ENCODE results near the gene SUCLA2.
A peak's percentile ranks its signal among the peaks of the same experiment; 100 is the strongest.
"Not testable (repeated sequence)": the region's sequence is repeated elsewhere in the genome, so short reads cannot be mapped to it uniquely, and the experiment has no call there.

Gene SUCLA2

GRCh38 chr13:48001114-48001881 is at the start of gene SUCLA2:
SUCLA2 (minus strand) TSS chr13:48001273; CDS start chr13:48001269, 4 bp downstream.
- DNase-seq (ENCODE audit: low read depth in 2 of 2): peak; percentile 92 to 94

DNA sequence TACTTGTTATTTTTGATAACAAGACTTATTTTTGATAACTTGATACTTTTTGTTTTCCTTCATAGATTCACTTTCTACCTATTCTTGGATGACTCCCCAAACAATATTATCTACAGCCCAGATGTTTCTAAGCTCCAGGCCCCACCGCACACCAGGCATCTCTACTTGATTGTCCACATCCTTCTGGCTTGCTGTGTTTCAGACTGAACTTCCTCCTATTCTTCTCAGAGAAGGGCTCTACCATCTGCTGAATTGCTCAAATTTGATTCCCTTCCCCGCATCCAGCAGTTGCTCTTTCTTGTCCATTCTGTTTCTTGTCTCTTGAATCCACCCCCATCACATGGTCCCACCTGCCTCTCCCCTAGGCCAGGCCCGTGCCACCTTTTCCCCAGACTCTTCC is 49.5 kb upstream of the SUCLA2 start:
- no peak for DNase-seq (ENCODE audit: low read depth in 2 of 2)

DNA sequence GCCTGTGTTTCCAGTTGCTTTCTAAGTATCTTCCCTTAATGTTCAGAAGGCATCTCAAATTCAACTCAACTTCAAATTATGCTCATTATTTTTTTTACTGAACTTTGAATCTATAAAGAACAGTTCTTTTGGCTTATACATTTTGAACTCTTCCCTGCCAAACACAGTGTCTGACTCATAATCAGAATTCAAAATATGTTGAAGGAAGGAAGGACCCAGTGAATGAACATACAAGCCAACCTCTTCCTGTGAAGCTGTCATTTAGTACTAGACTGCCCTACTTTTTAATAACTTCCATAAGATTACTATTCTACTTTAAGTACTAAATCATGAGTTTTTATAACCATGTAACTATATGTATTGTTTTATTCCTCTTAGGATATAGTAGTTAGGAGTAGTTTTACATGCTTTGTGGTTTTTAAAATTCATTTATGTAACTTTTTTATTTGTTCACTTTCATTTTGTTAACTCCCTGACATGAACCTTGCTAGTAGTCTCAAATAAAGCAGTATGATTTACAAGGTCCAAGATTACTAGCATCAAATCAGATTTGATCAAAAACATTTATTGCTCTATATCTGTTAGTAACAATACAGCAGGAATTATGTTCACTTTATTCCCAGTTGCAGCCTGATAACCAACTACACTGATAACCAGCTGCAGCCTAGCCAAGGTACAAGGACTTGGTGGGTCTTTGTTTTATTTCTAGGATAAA is 42.9 kb upstream of the SUCLA2 start:
- no peak for DNase-seq (ENCODE audit: low read depth in 2 of 2)

DNA sequence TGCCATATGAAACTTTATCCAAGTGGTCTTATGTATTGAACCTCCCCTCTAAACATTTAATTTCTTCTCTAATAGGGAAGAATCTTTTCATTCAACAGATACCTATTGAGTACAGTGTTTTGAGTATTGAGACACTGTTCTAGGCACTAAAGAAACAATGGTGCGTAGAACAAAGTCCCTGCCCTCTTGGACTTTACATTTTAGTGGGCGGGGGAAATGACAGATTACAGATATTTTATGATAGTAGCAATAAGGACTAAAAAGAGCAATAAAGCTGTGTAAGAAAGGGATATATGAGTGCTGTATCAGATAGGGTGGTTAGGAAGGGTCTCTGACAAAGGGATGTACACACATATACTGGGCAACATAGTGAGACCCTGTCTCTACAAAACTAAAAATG is 41.8 kb upstream of the SUCLA2 start:
- no peak for DNase-seq (ENCODE audit: low read depth in 2 of 2)

DNA sequence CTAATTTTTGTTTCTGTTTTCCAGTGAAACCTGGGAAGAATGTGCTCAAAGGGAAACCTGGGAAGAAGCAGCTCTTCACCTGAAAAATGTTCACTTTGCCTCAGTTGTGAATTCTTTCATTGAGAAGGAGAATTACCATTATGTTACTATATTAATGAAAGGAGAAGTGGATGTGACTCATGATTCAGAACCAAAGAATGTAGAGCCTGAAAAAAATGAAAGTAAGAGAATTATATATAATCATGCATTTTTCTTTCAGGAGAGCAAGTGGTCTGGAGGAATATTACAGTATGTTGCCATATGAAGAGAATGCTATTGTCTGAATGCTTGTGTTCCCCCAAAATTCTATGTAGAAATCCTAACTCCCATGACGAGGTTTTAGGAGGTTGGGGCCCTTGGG is 39.8 kb upstream of the SUCLA2 start:
- no peak for DNase-seq (ENCODE audit: low read depth in 2 of 2)

DNA sequence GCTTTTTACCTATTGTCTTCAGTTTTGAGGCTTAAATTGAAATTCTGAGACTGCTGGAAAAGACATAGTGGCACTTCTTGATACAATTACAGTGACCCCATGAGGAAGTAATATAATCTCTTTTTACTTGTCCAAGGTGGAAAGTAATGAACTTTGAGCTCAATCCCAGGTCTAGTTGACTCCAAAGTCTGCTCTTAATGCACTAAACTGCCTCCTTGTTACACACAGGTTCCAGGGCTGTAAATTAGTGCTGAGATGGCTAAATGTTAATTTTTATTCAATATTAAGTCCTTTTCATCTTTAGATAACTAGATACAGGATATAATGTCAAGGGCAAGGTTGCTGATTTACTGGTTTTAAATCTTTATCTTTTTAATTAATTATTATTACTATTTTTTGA is 39.0 kb upstream of the SUCLA2 start:
- no peak for DNase-seq (ENCODE audit: low read depth in 2 of 2)

DNA sequence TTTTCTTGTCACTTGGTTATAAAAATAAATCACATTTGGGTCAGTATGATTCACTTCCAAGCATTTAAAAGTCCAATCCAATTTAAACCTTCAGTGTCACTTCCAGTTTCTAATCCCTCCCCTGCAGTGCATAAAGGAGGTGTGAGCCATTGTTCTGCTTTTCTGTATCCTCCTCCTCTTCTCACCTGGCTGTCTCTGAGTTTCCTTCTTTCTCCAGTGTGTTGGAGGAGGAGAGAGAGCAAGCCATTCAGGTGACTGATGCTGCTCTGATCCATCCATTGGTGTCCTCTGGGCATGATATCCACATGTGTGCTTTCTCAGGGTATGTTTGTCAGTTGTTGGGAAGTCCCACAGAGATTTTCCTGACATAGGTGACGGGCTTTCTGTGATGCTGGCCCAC is 37.7 kb upstream of the SUCLA2 start:
- no peak for DNase-seq (ENCODE audit: low read depth in 2 of 2)

DNA sequence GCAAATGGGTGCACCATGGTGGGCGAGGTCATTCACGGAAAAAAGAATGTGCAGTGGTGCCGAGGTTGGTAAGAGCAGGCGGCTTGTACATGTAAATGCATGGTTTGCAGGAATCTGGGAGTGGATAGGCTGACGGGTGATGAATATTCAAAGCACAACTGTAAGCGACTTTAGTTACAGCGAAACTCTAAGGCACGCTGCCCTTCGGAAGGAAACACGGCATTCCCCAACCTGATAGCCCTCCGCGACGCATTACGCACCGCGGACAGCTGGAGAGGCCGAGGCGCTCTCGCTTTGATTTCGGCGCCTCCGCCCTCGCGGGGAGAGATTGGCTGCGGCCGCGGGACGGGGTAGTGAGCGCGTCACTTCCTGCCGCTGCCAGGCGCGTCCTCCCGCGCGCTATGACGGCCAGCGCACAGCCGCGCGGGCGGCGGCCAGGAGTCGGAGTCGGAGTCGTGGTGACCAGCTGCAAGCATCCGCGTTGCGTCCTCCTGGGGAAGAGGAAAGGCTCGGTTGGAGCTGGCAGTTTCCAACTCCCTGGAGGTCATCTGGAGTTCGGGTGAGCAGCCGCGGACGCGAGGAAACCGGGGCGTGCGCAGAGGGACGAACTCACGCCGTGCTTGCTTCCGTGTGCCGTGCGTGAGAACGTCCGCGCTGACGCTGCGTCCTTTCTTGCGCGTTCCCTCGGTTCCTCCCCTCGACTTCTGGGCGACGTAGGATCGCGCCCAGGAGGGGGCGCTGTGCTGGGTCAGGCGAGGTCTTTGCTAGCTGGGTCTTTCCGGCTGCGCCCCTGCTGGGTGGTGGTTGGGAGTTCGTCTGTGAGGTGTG is 36.5 kb upstream of the SUCLA2 start, which contains the start of gene NUDT15:
Gene NUDT15 (plus strand): TSS at position 381 of the 828 bp plus-strand sequence. CDS start 21 bp downstream, at position 402.
- peak; percentile 91 to 92 for DNase-seq (ENCODE audit: low read depth in 2 of 2)

- no peak for DNase-seq (ENCODE audit: low read depth in 2 of 2)
Observed at GRCh38 chr13:48029859-48030258, 28.8 kb upstream of the SUCLA2 start.

DNA sequence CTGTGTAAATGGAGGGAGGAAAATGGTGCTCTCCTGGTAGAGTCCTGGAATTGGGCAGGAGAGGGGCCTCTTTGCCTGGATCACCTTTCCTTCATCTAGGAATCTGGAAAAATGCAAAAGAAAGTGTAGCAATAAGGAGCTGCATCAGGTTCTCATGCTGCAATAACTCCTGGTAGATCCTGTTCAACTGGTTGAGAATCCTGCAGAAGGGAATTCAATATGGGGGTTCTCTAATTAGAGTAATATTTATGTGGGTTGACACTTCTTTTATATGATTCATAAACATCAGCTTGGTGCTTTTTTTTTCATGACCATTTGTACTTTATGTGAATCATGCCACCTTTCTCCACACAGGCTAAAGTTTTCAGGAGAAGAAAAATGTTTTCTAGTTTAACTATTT is 27.0 kb upstream of the SUCLA2 start:
- no peak for DNase-seq (ENCODE audit: low read depth in 2 of 2)

GRCh38 chr13:48019796-48020195 is 18.7 kb upstream of the SUCLA2 start:
- DNase-seq (ENCODE audit: low read depth in 2 of 2): no peak

DNA sequence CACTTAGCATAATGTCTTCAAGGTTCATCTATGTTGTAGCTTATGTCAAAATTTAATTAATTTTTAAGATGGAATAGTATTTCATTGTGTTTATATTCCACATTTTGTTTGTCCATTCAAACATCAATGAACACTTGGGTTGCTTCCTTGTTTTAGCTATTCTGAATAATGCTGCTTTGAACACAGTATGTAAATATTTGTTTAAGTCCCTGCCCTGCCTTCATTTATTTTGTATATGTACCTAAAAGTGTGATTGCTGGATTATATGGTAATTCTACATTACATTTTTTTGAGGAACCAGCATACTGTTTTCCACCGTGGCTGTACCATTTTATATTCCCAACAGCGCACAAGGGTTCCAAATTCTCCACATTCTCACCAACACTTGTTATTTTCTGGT is 17.6 kb upstream of the SUCLA2 start:
- no peak for DNase-seq (ENCODE audit: low read depth in 2 of 2)

- DNase-seq (ENCODE audit: low read depth in 2 of 2): no peak
Observed at GRCh38 chr13:48014359-48014758, 13.3 kb upstream of the SUCLA2 start.

DNA sequence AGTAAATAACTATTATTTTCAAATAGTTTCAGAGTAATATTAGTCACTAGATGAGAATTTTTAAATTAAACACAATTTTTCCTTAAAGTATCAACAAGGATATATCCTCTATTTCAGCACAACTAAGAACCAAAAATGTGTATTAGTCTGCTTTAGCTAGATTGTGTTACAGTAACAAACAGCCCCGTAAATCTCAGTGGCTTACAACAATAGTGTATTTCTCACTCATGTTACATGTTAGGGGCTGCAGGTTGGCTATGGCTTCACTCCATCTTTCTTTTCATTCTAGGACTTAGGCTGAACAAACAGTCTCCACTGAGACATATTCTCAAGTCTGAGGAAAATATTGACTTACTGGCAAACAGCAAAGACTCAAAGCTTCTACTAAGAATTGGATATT is 11.6 kb upstream of the SUCLA2 start:
- no peak for DNase-seq (ENCODE audit: low read depth in 2 of 2)

GRCh38 chr13:48010698-48011097 is 9.6 kb upstream of the SUCLA2 start:
- no peak for DNase-seq (ENCODE audit: low read depth in 2 of 2)

DNA sequence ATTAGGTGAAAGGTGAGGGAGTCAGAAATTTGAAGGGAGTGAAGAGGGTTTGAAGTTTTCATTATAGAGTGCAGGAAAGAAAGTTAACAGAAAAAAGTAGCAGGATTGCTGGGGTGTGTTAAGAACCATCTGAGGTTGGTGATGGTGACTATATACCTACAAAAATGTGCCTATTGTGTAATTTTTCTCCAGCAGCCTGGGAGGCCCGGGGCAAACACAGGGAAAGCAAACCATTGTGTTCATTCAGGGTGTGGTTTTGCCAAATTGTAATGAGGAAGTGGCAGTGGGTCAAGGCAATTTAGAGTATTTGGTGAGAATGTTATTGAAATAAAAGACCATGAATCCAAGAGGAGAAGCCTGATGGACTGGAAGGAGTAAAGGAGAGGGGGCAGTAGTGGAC is 8.2 kb upstream of the SUCLA2 start:
- no peak for DNase-seq (ENCODE audit: low read depth in 2 of 2)

GRCh38 chr13:48006396-48006795 is 5.3 kb upstream of the SUCLA2 start:
- DNase-seq (ENCODE audit: low read depth in 2 of 2): no peak

DNA sequence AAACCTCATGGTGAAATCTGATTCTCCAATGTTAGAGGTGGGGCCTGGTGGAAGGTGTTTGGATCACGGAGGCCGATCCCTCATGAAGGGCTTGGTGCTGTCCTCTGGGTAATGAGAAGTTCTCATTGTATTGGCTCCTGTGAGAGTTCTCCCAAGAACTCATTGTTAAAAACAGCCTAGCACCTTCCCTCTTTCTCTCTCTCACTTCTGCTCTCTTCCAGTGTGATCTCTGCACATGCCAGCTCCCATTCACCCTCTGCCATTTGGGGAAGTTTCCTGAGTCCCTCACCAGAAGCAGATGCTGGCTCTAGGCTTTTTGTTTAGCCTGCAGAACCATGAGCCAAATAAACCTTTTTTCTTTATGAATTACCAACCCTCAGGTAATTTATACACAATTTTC is 3.1 kb upstream of the SUCLA2 start:
- no peak for DNase-seq (ENCODE audit: low read depth in 2 of 2)

- DNase-seq (ENCODE audit: low read depth in 2 of 2): not testable (repeated sequence)
Observed at GRCh38 chr13:48001999-48002398, 926 bp upstream of the SUCLA2 start.

DNA sequence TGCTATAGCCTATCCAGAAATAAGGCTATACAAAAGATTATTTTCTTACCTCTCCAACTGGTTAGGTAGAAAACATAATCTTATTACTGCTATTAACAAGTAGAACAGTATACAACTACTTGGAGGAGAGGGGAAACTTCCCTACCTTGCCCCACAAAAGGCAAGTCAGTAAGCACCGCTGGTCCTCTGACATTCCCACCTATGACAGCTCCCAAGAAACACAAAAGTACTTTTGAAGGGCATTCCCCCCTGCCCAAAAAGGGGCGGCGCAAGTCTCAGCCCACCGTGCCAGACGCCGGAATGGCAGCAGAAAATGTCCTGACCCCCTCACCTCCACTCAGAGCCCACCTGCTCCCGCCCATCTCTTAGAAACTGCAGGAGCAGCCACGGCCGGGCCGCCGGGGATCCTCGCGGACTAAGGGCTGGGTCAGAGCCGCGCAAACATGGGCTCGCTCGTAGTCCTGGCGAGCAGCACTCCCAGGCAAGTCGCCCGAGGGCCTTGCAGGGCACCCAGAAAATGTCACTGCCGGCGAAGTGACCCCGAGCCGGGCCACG is 437 bp downstream of the SUCLA2 start:
- DNase-seq (ENCODE audit: low read depth in 2 of 2): peak in 1 of 2 donors; percentile 0

GRCh38 chr13:47999973-48000372 is 1.1 kb downstream of the SUCLA2 start:
- DNase-seq (ENCODE audit: low read depth in 2 of 2): no peak

GRCh38 chr13:47997384-47997783 is 3.7 kb downstream of the SUCLA2 start:
- no peak for DNase-seq (ENCODE audit: low read depth in 2 of 2)

Measured in stimulated activated CD8-positive, alpha-beta memory T cell treated with anti-CD3 and anti-CD28 coated beads, Interleukin-15, amount 100 ng/mL, for 48 hours (primary cell).